ENCODE results near the gene MMP20.

Gene MMP20

DNA sequence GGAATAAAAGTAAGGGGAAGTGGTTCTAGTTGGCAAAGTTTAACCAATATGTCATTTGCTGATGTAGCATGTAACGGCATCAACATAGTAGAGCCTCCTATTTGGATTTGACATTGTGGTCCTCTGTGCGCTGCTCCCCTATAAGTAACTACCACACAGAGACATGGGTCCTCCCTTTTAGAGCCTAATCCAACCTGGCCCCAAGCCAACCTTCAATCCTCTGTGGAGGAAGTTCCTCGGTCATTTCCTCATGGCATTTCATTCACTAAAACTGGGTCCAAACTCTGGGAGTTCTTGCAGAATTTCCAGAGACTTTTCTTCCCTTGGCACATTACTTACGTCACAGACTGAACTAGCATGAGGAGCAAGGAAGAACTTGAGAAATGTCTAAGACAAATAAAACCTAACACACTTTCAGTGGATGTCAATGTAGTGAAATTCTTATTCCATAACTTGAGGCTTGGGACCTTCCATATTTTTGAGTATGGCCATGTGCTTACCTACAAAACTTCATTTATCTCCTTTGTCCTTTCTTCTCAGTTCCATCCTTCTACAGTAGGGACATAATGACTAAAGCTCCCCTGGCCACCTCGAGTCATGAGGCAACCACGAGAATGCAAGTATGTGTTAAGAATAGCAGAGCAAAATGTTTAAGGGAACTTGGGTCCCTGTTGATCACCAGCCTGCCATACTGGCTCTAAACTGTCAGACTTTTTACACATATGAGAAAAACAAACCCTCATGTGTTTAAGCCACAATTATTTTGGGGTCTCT, 34.7 kb downstream of the MMP20 start:
- H3K4me1 Mint-ChIP-seq, result peaks cover 17% of the 10 kb centered on the region
- H3K27ac Mint-ChIP-seq, result no peak overlapping the region
- DNase-seq (ENCODE audit: low spot score in 2 of 2) (no peak), ATAC-seq (peak; percentile 54)
- H3K9me3 Mint-ChIP-seq, result peaks cover 2% of the 10 kb centered on the region
- no peak overlapping the region for H3K4me3 Mint-ChIP-seq
- H3K36me3 Mint-ChIP-seq, result peaks cover 6% of the 10 kb centered on the region

DNA sequence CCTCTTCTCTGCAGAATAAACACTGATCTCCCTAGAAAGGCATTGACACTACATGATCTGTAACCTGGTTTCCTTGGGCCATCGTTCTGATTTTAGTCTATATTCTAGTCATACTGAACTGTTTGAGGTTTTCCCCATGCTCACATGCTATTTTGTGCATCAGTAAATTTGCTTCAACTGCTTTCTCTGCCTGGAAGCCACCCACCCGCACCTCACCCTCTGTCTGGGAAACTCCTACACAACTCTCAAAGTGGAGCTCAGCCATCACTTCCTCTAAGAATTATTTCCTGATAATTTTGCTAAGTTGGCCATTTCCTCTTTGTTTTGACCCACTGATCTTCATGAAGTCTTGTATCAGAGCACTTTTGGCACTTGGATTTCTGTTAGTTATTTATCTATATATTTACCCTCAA, 36.1 kb downstream of the MMP20 start:
- Mint-ChIP-seq H3K4me1 (peaks cover 17% of the 10 kb centered on the region), H3K9me3 (peaks cover 2% of the 10 kb centered on the region), H3K4me3 (no peak overlapping the region), H3K36me3 (peaks cover 6% of the 10 kb centered on the region), H3K27ac (no peak overlapping the region)
- ATAC-seq, result peak; percentile 92
- peak in 1 of 2 donors; percentile 67 for DNase-seq (ENCODE audit: low spot score in 2 of 2)

DNA sequence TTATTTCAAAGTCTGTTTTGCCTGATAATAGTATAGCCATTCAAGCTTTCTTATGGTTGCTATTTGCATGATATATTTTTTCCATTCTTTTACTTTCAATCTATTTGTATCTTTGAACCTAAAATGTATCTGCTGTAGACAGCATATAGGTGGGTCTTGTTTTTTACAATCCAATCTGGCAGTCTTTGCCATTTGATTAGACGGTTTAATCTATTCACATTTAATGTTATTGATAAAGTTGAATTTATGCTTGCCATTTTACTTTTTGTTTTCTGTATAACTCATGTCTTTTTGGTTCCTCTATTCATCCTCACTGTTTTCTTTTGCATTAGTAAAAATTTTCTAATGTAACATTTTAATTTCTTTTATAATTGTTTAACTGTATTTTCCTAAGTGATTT, 37.4 kb downstream of the MMP20 start:
- peaks cover 17% of the 10 kb centered on the region for H3K4me1 Mint-ChIP-seq
- H3K4me3 Mint-ChIP-seq, result no peak overlapping the region
- peaks cover 6% of the 10 kb centered on the region for H3K36me3 Mint-ChIP-seq
- DNase-seq (ENCODE audit: low spot score in 2 of 2), result no peak
- H3K9me3 Mint-ChIP-seq, result peaks cover 2% of the 10 kb centered on the region
- ATAC-seq, result no peak
- no peak overlapping the region for H3K27ac Mint-ChIP-seq

DNA sequence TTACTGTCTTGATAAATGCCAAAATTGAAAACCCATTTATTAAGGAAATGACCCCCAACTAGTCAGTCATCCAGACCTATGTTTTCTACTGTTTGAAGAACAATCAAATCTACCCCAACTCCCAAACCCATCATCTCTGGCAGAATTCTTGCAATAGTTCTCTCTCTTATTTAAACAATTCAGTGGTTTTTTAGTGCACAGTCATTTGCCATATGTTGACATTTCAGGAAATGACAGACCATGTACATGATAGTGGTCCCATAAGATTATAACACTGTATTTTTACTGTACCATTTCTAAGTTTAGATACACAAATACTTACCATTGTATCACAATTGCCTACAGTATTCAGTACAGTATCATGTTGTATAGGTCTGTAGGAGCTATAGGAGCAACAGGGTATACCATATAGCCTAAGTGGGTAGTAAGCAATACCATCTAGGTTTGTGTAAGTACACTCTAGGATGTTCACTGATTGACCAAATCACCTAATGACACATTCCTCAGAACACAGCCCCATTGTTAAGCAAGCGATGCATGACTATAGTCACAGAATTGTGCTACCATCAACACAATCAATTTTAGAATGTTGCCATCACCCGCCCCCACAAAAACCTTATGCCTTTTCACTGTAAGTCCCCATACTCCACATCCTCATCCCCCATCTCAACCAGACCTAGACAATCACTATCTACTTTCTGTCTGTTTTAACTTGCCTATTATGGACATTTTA, 41.8 kb downstream of the MMP20 start:
- H3K27ac Mint-ChIP-seq, result no peak overlapping the region
- no peak overlapping the region for H3K4me3 Mint-ChIP-seq
- peak; percentile 67 for ATAC-seq
- H3K4me1 Mint-ChIP-seq, result peaks cover 9% of the 10 kb centered on the region
- no peak for DNase-seq (ENCODE audit: low spot score in 2 of 2)
- H3K36me3 Mint-ChIP-seq, result no peaks in the 10 kb centered on the region
- H3K9me3 Mint-ChIP-seq, result peaks cover 2% of the 10 kb centered on the region

DNA sequence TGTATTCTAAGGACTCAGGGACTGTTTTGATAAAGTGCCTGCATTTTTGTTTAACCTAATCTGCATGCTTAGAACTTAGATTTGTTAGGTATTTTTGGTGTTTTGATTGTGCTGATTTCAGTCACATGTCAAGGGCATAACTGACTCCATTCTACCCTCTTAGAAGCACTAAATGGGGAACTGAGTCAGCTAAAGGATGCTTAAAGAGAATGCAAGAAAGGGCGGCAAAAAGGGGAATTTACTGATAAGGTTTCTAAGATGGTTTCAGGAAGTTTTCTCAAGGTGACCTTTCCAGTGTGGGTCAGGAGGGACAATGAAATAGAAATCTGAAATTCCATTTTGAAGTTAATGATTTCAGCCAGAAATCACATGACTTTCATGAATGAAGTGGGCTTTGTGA, 43.0 kb downstream of the MMP20 start:
- no peak for ATAC-seq
- no peak for DNase-seq (ENCODE audit: low spot score in 2 of 2)
- no peak overlapping the region for H3K27ac Mint-ChIP-seq
- H3K36me3 Mint-ChIP-seq, result no peaks in the 10 kb centered on the region
- H3K9me3 Mint-ChIP-seq, result no peaks in the 10 kb centered on the region
- H3K4me3 Mint-ChIP-seq, result no peak overlapping the region
- peaks cover 16% of the 10 kb centered on the region for H3K4me1 Mint-ChIP-seq

DNA sequence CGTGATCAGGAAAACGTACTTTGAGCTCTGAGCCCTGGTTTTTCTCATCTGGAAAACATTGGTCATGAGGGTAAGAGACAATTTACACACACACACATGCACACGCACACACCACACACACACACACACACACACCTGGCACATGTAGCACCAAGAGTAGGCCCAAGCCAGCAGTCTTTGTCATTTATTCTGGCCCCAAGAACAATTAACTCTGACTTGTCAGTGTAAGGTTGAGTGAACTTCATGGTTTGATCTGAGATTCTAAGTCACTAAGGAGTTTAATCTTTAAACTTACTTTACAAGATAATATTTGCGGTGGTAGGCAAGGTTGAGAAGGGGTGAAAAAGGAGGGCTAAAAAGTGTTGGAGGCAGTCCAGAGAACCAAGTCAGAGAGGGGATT, 44.1 kb downstream of the MMP20 start:
- no peak overlapping the region for H3K27ac Mint-ChIP-seq
- H3K4me1 Mint-ChIP-seq, result peaks cover 25% of the 10 kb centered on the region
- DNase-seq (ENCODE audit: low spot score in 2 of 2) (no peak), ATAC-seq (no peak)
- no peaks in the 10 kb centered on the region for H3K36me3 Mint-ChIP-seq
- H3K9me3 Mint-ChIP-seq, result no peaks in the 10 kb centered on the region
- H3K4me3 Mint-ChIP-seq, result no peak overlapping the region

DNA sequence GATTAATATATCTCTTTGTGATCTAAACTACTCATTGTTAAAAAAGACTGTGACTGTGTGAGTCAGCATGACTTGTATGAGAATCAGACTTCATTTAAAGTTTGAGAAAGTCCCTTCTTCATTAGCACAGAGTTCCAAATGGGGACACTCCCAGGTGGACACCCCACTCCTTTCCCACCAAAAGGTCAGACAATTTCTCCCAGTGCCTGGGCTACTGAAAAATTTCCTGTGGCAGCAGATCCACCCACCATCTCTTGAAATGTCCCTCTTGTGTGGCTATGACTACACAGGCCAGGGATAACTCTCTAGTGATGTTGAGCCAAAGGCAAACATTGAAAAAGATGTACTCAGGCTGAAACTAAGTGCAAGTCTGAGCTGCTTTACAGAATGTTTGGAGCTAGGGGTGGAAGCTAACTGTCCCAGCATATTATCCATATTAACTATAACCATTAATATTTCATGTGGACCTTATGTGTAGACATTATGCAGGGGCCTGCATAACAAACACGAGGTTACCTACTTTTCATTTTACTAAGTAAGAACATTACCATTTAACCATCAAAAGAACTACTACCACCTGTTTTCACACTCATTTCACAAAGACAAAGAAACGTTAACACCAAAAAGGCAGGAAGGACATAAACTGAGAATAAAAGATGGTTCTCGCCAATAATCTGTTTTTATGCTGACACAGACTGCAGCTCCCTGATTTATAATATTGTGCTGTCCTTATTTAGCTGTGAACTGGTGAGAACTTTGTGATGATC, 44.8 kb downstream of the MMP20 start:
- peaks cover 26% of the 10 kb centered on the region for H3K4me1 Mint-ChIP-seq
- DNase-seq (ENCODE audit: low spot score in 2 of 2) (no peak), ATAC-seq (peak; percentile 75)
- no peak overlapping the region for H3K27ac Mint-ChIP-seq
- H3K9me3 Mint-ChIP-seq, result no peaks in the 10 kb centered on the region
- no peaks in the 10 kb centered on the region for H3K36me3 Mint-ChIP-seq
- H3K4me3 Mint-ChIP-seq, result no peak overlapping the region

DNA sequence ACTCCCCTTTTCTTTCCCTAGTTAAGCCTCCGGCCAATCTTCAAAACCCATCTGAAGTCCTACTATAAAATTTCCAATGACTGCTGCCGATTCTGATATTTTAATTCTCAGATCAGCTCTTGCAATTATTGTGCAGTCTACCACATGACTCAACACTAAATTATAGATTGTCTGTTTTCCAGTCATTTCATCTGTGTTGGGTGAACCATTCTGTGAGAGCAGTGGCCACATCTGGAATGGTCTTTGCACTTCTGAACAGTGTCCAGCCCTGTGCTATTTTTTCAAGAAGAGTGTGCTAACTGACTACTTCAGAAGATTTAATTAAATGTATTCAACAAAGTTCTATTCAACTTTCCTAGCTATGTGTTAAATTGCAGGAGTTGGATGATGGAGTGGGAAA, 47.4 kb downstream of the MMP20 start:
- H3K27ac Mint-ChIP-seq, result no peak overlapping the region
- no peaks in the 10 kb centered on the region for H3K9me3 Mint-ChIP-seq
- H3K4me1 Mint-ChIP-seq, result peaks cover 26% of the 10 kb centered on the region
- no peak for DNase-seq (ENCODE audit: low spot score in 2 of 2)
- peak; percentile 73 for ATAC-seq
- no peak overlapping the region for H3K4me3 Mint-ChIP-seq
- no peaks in the 10 kb centered on the region for H3K36me3 Mint-ChIP-seq

DNA sequence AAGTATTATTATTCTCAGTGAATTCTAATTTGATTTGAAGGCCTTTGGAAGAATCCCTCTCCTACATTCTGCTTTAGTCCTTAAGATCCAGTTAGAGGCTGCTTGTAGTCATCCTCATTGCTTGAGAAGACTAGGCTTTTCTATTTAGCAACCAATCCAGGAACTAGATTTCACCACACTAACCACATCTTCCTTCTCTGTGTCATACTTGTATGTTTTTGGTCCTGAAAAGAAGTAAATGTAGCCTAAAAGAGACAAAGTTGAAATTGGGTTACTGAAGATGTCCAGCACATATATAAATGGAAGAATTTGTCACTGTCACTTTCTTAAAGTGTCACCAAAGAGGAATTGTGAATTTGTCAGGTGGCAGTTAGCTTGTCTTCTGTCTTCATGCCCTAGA, 48.0 kb downstream of the MMP20 start:
- no peak overlapping the region for H3K4me3 Mint-ChIP-seq
- no peaks in the 10 kb centered on the region for H3K36me3 Mint-ChIP-seq
- ATAC-seq, result peak; percentile 74
- H3K4me1 Mint-ChIP-seq, result peaks cover 26% of the 10 kb centered on the region
- peaks cover 1% of the 10 kb centered on the region for H3K9me3 Mint-ChIP-seq
- DNase-seq (ENCODE audit: low spot score in 2 of 2), result no peak
- H3K27ac Mint-ChIP-seq, result no peak overlapping the region

DNA sequence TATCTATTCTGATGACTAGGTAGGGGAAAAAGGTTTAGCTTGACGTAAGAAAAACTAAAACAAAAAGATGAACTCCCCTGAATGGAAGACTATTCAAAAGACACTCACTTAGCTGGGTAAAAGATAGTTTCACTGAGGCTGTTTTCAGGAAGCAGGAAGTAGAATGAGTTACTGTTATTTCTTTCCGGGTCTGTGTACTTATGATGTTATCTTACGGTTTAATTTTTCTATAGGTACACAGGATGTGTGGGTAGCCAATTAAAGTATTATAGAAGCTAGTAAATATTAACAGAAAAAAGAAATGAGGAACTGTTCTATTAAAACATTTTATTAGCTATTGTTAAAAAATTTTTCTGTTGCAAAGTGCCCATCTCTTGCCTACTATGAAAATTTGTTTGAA, 48.8 kb downstream of the MMP20 start:
- DNase-seq (ENCODE audit: low spot score in 2 of 2), result no peak
- Mint-ChIP-seq H3K4me1 (peaks cover 26% of the 10 kb centered on the region), H3K27ac (no peak overlapping the region), H3K9me3 (peaks cover 3% of the 10 kb centered on the region), H3K36me3 (no peaks in the 10 kb centered on the region), H3K4me3 (no peak overlapping the region)
- ATAC-seq, result no peak

DNA sequence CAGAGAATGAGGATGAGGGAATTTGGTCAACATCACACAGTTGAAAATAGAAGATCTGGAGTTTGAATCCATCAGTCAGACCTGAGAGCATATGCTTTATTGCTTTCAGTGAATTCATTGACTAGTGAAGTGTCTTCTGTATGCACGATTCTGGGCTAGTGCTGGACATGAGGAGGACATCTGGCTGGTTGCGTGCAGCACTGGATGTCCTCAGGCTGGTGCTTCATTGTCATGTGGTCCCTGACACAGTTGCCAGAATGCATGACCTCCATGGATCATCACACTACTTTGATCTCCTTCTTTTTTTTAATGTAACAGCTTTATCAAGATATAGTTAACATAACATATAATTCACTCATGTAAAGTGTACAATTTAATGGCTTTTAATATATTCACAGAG, 50.1 kb downstream of the MMP20 start:
- H3K36me3 Mint-ChIP-seq, result no peaks in the 10 kb centered on the region
- peaks cover 3% of the 10 kb centered on the region for H3K9me3 Mint-ChIP-seq
- no peak overlapping the region for H3K4me3 Mint-ChIP-seq
- no peak overlapping the region for H3K27ac Mint-ChIP-seq
- ATAC-seq (no peak), DNase-seq (ENCODE audit: low spot score in 2 of 2) (no peak)
- H3K4me1 Mint-ChIP-seq, result peaks cover 20% of the 10 kb centered on the region

DNA sequence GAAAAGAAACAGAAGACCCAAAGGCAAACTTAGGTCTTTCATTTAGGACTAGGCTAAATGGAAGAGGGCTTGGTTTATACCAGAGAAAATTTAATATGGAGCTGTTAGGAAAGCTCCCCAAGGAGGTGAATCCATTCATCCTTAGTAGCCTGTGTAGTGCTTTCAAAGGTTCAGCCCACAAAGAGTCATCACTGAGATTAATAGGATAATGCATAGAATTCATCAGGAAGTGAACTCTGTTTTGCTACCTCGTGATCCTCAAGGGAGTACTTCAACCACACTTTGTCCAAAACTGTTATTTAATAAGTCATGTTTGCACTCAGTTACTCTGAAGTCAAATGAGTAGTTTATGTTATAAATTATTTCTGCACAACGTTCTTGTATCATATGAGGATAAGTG, 51.3 kb downstream of the MMP20 start:
- no peaks in the 10 kb centered on the region for H3K36me3 Mint-ChIP-seq
- H3K4me1 Mint-ChIP-seq, result peaks cover 17% of the 10 kb centered on the region
- ATAC-seq (no peak), DNase-seq (ENCODE audit: low spot score in 2 of 2) (no peak)
- H3K27ac Mint-ChIP-seq, result no peak overlapping the region
- no peak overlapping the region for H3K4me3 Mint-ChIP-seq
- peaks cover 3% of the 10 kb centered on the region for H3K9me3 Mint-ChIP-seq

DNA sequence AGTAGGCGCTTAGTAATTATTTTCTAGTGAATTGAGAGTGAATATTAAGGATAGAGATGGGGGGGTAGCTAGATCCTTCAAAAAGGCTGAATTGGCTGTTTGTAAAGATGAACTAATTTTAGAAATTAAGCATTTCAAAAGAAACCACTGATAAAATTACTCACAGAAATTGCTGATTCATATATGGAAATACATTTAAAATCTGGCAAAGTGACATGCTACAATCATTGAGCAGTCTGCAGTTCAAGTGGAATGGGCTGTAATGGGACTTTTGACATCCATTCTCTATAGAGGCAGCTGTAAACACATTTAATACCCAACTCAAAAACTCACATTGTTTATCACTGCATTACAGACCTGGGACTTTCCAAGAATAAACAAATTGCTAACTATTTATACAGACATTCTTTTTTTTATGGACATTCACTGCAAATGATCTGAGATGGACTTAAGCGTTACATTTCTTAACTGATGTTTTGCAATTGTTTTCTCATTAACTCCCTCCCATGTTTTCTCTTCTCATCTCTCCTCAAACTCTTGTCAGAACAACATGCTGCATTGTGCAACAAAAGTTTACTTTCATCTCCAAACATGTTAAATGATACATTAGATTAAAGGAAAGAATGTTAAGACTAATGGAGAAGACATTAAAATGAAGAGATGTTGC, 52.4 kb downstream of the MMP20 start:
- Mint-ChIP-seq H3K4me1 (peaks cover 15% of the 10 kb centered on the region), H3K36me3 (no peaks in the 10 kb centered on the region), H3K4me3 (no peak overlapping the region), H3K9me3 (peaks cover 4% of the 10 kb centered on the region), H3K27ac (no peak overlapping the region)
- no peak for ATAC-seq
- DNase-seq (ENCODE audit: low spot score in 2 of 2), result no peak

DNA sequence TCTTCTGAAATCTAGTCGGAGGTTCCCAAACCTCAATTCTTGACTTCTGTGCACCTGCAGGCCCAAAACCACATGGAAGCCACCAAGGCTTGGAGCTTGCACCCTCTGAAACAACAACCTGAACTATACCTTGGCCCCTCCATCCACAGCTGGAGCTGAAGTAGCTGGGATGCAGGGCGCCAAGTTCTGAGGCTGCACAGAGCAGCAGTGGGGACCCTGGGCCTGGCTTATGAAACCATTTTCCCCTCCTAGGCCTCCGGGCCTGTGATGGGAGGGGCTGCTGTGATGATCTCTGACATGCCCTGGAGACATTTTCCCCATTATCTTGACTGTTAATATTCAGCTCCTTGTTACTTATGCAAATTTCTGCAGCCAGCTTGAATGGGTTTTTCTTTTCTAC, 56.3 kb downstream of the MMP20 start:
- H3K4me3 Mint-ChIP-seq, result no peak overlapping the region

DNA sequence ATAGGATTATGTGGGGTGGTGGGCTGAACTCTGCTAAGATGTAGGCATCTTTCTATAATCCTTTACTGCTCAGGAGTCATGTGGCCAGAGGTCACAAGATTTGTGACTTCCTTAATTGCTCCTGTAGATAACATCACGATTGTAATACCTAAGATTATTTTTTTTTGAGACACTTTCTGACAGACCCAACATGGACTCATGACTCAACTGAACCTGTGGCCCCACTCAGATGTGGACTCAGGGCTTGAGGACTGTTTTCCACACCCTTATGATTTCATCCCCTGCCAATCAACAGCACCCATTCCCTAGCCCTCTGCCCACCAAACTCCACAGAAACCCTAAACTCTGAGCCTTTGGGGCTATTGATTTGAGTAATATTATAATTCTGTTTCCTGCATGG, 59.0 kb downstream of the MMP20 start:
- peaks cover 26% of the 10 kb centered on the region for H3K4me1 Mint-ChIP-seq
- no peak overlapping the region for H3K4me3 Mint-ChIP-seq

More for the DNA sequence above, 56.3 kb downstream of the MMP20 start:
- no peak overlapping the region for H3K27ac Mint-ChIP-seq
- DNase-seq (ENCODE audit: low spot score in 2 of 2) (no peak), ATAC-seq (no peak)
- H3K9me3 Mint-ChIP-seq, result peaks cover 5% of the 10 kb centered on the region
- no peaks in the 10 kb centered on the region for H3K4me1 Mint-ChIP-seq
- no peaks in the 10 kb centered on the region for H3K36me3 Mint-ChIP-seq

More for the DNA sequence above, 59.0 kb downstream of the MMP20 start:
- Mint-ChIP-seq H3K27ac (no peak overlapping the region), H3K9me3 (peaks cover 2% of the 10 kb centered on the region), H3K36me3 (no peaks in the 10 kb centered on the region)
- DNase-seq (ENCODE audit: low spot score in 2 of 2), result no peak
- no peak for ATAC-seq

Measured in stimulated activated effector memory CD8-positive, alpha-beta T cell treated with anti-CD3 and anti-CD28 coated beads, Interleukin-12 subunit alpha, Interleukin-12 subunit beta, amount 100 ng/mL, for 72 hours (primary cell).